IMR-90 (cell line): ENCODE results near the gene ABHD17A.

ENCODE experiments used
- CEBPB ChIP-seq: IDR thresholded peaks from 2 replicates; pipeline ENCODE4 v1.6.1; 2012; ENCODE audit warnings: low read depth, low read length, improper control_type of control experiment
- CHD1 ChIP-seq: IDR thresholded peaks from 2 replicates; pipeline ENCODE4 v1.6.1; 2012; ENCODE audit warnings: low read depth, low read length, improper control_type of control experiment
- CTCF ChIP-seq: conservative IDR thresholded peaks from 2 replicates; pipeline ENCODE4 v1.5.1; 2012; ENCODE audit warnings: mild to moderate bottlenecking, low read depth, low read length, improper control_type of control experiment
- MXI1 ChIP-seq: IDR thresholded peaks from 2 replicates; pipeline ENCODE4 v1.6.1; 2012; ENCODE audit warnings: low read depth, mild to moderate bottlenecking, low read length, moderate library complexity, borderline replicate concordance
- POLR2A ChIP-seq: IDR thresholded peaks from 2 replicates; pipeline ENCODE4 v1.6.1; 2012; ENCODE audit warnings: mild to moderate bottlenecking, low read depth, low read length
- RAD21 ChIP-seq: IDR thresholded peaks from 2 replicates; pipeline ENCODE4 v1.6.1; 2012; ENCODE audit warnings: low read length, improper control_type of control experiment
- TF ChIP-seq, protein P1 (sequence below): fragments of 150-350 bp; IDR thresholded peaks from 2 replicates; pipeline ENCODE4 v1.6.1; 2017; ENCODE audit warnings: mild to moderate bottlenecking, antibody characterized with exemption, low read length, low read depth

DNA sequence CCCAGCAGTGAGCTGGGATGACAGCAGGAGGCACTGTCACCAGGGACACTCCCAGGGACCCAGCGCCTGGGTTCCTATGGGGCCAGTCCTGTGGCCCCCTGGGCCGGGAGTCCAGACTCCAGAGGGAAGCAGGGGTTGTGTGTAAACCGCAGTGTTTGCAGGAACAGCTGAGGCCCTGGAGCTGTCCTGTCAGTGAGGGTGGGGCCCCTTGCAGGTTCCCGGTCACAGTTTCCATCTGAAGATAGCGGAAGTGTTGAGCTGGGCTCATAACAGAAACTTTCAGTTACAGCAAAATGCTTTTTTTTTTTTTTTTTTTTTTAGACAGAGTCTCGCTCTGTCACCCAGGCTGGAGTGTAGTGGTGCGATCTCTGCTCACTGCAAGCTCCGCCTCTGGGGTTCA is 38.0 kb upstream of the ABHD17A start:
- TF ChIP-seq CTCF (no peak), CHD1 (no peak), CEBPB (no peak), POLR2A (no peak), RAD21 (no peak), MXI1 (no peak)
- TF ChIP-seq, protein P1, sequence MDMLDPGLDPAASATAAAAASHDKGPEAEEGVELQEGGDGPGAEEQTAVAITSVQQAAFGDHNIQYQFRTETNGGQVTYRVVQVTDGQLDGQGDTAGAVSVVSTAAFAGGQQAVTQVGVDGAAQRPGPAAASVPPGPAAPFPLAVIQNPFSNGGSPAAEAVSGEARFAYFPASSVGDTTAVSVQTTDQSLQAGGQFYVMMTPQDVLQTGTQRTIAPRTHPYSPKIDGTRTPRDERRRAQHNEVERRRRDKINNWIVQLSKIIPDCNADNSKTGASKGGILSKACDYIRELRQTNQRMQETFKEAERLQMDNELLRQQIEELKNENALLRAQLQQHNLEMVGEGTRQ = no peak
